GM12891 (cell line): ENCODE data around the gene NPIPA7.
"Not testable (repeated sequence)": the region's sequence is repeated elsewhere in the genome, so short reads cannot be mapped to it uniquely, and the experiment has no call there.

Source experiments
- POLR2A ChIP-seq: IDR thresholded peaks from 2 replicates; pipeline ENCODE4 v1.6.1; 2011; ENCODE audit warnings: low read depth, low read length, control low read depth
- POLR2AphosphoS5 ChIP-seq: IDR thresholded peaks from 2 replicates; pipeline ENCODE4 v1.6.1; 2011; ENCODE audit warnings: low read depth, low read length, control low read depth
- SPI1 ChIP-seq: IDR thresholded peaks from 2 replicates; pipeline ENCODE4 v1.6.1; 2011; ENCODE audit warnings: low read depth, low read length, control low read depth
- TAF1 ChIP-seq: IDR thresholded peaks from 2 replicates; pipeline ENCODE4 v1.6.1; 2011; ENCODE audit warnings: low read depth, low read length, control low read depth

- TF ChIP-seq SPI1, POLR2AphosphoS5, POLR2A, TAF1: not testable (repeated sequence)
These were observed 14.2 kb upstream of the NPIPA7 start for GRCh38 chr16:16364701-16365100.
